ENCODE data around the gene ACMSD. TPM values are rescaled to one million over a fixed set of nuclear protein-coding genes. Genes with fewer than 3 reads are reported as not detected.

ACMSD gene
- total and polyA plus RNA-seq, 9 of the 15 experiments (the other 6 are each of a cell fraction or from before 2014, with no cell fraction given) = not detected

DNA sequence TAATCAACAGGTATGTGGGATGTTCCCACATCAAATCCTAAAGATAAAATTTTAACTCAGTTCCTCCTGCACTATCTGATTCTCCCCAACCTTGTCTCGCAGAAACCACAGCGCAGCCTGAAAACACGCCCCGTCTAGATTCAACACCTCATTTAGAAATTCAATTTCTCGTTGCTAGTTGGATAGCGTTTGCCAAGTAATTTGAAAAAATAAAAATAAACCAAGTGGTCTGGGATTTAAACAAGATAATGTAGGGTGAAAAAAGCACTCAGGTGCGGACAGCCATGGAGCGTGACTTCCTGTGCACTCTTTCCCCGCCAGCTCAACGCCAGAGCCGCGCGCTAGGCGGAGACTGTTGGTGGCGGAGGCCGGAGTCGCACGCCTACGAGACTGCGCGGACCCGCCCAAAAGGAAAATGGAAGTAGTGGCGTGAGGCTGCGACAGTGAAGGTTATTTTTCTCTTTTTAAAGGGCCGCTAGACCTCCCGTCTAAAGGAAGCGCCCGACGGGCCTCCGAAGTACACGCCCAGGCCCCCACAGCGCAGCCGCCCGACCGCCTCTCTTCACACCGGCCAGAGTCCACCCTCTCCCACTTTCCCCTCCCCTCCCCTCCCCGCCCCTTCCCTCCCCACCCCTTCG, 79.6 kb downstream of the ACMSD start (continued):
- TF ChIP-seq, protein P1, sequence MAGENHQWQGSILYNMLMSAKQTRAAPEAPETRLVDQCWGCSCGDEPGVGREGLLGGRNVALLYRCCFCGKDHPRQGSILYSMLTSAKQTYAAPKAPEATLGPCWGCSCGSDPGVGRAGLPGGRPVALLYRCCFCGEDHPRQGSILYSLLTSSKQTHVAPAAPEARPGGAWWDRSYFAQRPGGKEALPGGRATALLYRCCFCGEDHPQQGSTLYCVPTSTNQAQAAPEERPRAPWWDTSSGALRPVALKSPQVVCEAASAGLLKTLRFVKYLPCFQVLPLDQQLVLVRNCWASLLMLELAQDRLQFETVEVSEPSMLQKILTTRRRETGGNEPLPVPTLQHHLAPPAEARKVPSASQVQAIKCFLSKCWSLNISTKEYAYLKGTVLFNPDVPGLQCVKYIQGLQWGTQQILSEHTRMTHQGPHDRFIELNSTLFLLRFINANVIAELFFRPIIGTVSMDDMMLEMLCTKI (IDR thresholded peaks at IDR 0.05; ENCODE audit: partially characterized antibody) = no peak
- TF ChIP-seq PHF21A (IDR thresholded peaks at IDR 0.05; ENCODE audit: borderline replicate concordance, low read depth) (no peak), MTF1 (CRISPR knock-in tag; IDR thresholded peaks at IDR 0.05; ENCODE audit: borderline replicate concordance) (no peak), ZNF263 (CRISPR knock-in tag; IDR thresholded peaks at IDR 0.05; ENCODE audit: borderline replicate concordance) (no peak), NR2C1 (IDR thresholded peaks at IDR 0.05) (no peak), NR2C1 (tag; IDR thresholded peaks at IDR 0.05) (peak; percentile 8; the same call in 1 of the 2 replicates), ETV5 (CRISPR knock-in tag; IDR thresholded peaks at IDR 0.05; ENCODE audit: low read depth) (peak; percentile 75), DNMT1 (IDR thresholded peaks at IDR 0.05) (no peak), CC2D1A (IDR thresholded peaks at IDR 0.05) (no peak), NR2F6 (CRISPR knock-in tag; IDR thresholded peaks at IDR 0.05) (no peak), BCL6 (CRISPR knock-in tag; IDR thresholded peaks at IDR 0.05) (no peak), FOXA3 (CRISPR knock-in tag; conservative IDR thresholded peaks at IDR 0.05 in 1 of 2, IDR thresholded peaks at IDR 0.05 in 1 of 2) (no peak), SREBF1 (IDR thresholded peaks at IDR 0.05; ENCODE audit: borderline replicate concordance, low read depth, low read length) (no peak), ZNF561 (CRISPR knock-in tag; conservative IDR thresholded peaks at IDR 0.05) (no peak), L3MBTL2 (IDR thresholded peaks at IDR 0.05) (no peak), ZNF316 (IDR thresholded peaks at IDR 0.05) (no peak), BDP1 (IDR thresholded peaks at IDR 0.05; ENCODE audit: insufficient read depth, insufficient read length) (no peak), EZH2 (IDR thresholded peaks at IDR 0.05; ENCODE audit: borderline replicate concordance, low read depth, low read length) (no peak), FUS (optimal IDR thresholded peaks at IDR 0.05; ENCODE audit: low read depth, low read length) (no peak), NELFE (IDR thresholded peaks at IDR 0.05; ENCODE audit: insufficient read depth, insufficient read length) (no peak), ZNF121 (CRISPR knock-in tag; conservative IDR thresholded peaks at IDR 0.05) (no peak), HOXB6 (CRISPR knock-in tag; IDR thresholded peaks at IDR 0.05; ENCODE audit: borderline replicate concordance) (no peak)
- TF ChIP-seq, protein P2, sequence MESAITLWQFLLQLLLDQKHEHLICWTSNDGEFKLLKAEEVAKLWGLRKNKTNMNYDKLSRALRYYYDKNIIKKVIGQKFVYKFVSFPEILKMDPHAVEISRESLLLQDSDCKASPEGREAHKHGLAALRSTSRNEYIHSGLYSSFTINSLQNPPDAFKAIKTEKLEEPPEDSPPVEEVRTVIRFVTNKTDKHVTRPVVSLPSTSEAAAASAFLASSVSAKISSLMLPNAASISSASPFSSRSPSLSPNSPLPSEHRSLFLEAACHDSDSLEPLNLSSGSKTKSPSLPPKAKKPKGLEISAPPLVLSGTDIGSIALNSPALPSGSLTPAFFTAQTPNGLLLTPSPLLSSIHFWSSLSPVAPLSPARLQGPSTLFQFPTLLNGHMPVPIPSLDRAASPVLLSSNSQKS (CRISPR knock-in tag; IDR thresholded peaks at IDR 0.05) = no peak
- TF ChIP-seq, protein P3, sequence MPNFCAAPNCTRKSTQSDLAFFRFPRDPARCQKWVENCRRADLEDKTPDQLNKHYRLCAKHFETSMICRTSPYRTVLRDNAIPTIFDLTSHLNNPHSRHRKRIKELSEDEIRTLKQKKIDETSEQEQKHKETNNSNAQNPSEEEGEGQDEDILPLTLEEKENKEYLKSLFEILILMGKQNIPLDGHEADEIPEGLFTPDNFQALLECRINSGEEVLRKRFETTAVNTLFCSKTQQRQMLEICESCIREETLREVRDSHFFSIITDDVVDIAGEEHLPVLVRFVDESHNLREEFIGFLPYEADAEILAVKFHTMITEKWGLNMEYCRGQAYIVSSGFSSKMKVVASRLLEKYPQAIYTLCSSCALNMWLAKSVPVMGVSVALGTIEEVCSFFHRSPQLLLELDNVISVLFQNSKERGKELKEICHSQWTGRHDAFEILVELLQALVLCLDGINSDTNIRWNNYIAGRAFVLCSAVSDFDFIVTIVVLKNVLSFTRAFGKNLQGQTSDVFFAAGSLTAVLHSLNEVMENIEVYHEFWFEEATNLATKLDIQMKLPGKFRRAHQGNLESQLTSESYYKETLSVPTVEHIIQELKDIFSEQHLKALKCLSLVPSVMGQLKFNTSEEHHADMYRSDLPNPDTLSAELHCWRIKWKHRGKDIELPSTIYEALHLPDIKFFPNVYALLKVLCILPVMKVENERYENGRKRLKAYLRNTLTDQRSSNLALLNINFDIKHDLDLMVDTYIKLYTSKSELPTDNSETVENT (CRISPR knock-in tag; IDR thresholded peaks at IDR 0.05) = peak; percentile 60; the same call in 1 of the 2 replicates
- TF ChIP-seq, protein P4, sequence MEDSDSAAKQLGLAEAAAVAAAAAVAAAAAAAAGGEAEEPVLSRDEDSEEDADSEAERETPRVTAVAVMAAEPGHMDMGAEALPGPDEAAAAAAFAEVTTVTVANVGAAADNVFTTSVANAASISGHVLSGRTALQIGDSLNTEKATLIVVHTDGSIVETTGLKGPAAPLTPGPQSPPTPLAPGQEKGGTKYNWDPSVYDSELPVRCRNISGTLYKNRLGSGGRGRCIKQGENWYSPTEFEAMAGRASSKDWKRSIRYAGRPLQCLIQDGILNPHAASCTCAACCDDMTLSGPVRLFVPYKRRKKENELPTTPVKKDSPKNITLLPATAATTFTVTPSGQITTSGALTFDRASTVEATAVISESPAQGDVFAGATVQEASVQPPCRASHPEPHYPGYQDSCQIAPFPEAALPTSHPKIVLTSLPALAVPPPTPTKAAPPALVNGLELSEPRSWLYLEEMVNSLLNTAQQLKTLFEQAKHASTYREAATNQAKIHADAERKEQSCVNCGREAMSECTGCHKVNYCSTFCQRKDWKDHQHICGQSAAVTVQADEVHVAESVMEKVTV (CRISPR knock-in tag; IDR thresholded peaks at IDR 0.05) = peak; percentile 30; the same call in 1 of the 2 replicates
